ENCODE measurements around the gene AHNAK.
A peak's percentile ranks its signal among the peaks of the same experiment; 100 is the strongest.
"Not testable (repeated sequence)": the region's sequence is repeated elsewhere in the genome, so short reads cannot be mapped to it uniquely, and the experiment has no call there.

AHNAK gene

DNA sequence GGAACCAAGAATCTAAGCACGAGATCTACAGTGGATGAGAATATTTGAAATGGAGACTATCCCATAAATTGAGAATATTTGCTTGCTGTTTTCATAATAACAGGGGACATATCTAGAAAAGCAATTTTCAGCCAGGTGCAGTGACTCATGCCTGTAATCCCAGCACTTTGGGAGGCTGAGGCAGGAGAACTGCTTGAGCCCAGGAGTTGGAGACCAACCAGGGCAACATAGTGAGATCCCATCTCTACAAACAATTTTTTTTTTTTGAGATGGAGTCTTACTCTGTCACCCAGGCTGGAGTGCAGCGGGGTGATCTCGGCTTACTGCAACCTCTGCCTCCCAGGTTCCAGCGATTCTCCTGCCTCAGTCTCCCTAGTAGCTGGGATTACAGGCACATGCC lies 35.1 kb upstream of the AHNAK start:
- not testable (repeated sequence) for H3K4me1 ChIP-seq (ENCODE audit: control insufficient read depth in 2 of 2, insufficient read depth in 2 of 2, low read length in 2 of 2); H3K4me3 ChIP-seq (ENCODE audit: low read length in 2 of 2); H3K27me3 ChIP-seq (ENCODE audit: control insufficient read depth in 2 of 2, insufficient read depth in 2 of 2, low read length in 2 of 2); H3K27ac ChIP-seq (ENCODE audit: low read depth in 2 of 2, low read length in 2 of 2); H3K9ac ChIP-seq (ENCODE audit: low read depth in 1 of 2, low read length in 2 of 2); H3K9me3 ChIP-seq (ENCODE audit: control insufficient read depth in 2 of 2, low read length in 2 of 2)
- H3K36me3 ChIP-seq (ENCODE audit: control insufficient read depth in 2 of 2, insufficient read depth in 2 of 2, low read length in 2 of 2) = peaks cover 18 to 30% of the 10 kb centered on the region in 2 donors

GRCh38 chr11:62580959-62581715 lies 34.5 kb upstream of the AHNAK start:
- Histone ChIP-seq H3K27ac (ENCODE audit: low read depth in 2 of 2, low read length in 2 of 2) (no peak overlapping the region), H3K9ac (ENCODE audit: low read depth in 1 of 2, low read length in 2 of 2) (no peak overlapping the region), H3K9me3 (ENCODE audit: control insufficient read depth in 2 of 2, low read length in 2 of 2) (no peaks in the 10 kb centered on the region), H3K27me3 (ENCODE audit: control insufficient read depth in 2 of 2, insufficient read depth in 2 of 2, low read length in 2 of 2) (no peaks in the 10 kb centered on the region), H3K4me1 (ENCODE audit: control insufficient read depth in 2 of 2, insufficient read depth in 2 of 2, low read length in 2 of 2) (peaks cover 0 to 5% of the 10 kb centered on the region in 2 donors), H3K4me3 (ENCODE audit: low read length in 2 of 2) (no peak overlapping the region), H3K36me3 (ENCODE audit: control insufficient read depth in 2 of 2, insufficient read depth in 2 of 2, low read length in 2 of 2) (peaks cover 18 to 33% of the 10 kb centered on the region in 2 donors)

DNA sequence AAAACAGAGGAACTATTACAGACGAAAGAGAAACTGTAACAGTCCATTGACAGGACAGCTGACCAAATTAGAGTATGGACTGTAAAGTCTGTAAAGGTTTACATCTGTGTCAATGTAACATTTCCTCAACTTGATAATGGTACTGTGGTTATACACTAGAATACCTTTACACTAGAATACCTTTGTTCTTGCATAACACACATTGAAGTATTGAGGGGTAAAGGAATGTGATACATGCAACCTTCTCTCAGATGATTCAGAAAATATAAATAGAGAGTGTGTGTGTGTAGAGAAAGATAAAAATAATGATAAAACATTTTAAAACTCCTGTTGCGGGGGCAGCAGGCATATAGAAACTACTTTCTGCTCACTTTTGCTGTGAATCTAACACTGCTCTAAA lies 32.6 kb upstream of the AHNAK start:
- no peak overlapping the region for H3K9ac ChIP-seq (ENCODE audit: low read depth in 1 of 2, low read length in 2 of 2)
- H3K9me3 ChIP-seq (ENCODE audit: control insufficient read depth in 2 of 2, low read length in 2 of 2) = no peaks in the 10 kb centered on the region
- H3K4me1 ChIP-seq (ENCODE audit: control insufficient read depth in 2 of 2, insufficient read depth in 2 of 2, low read length in 2 of 2) = peaks cover 15 to 19% of the 10 kb centered on the region in 2 donors
- H3K27ac ChIP-seq (ENCODE audit: low read depth in 2 of 2, low read length in 2 of 2) = no peak overlapping the region
- H3K36me3 ChIP-seq (ENCODE audit: control insufficient read depth in 2 of 2, insufficient read depth in 2 of 2, low read length in 2 of 2) = peaks cover 15 to 35% of the 10 kb centered on the region in 2 donors
- no peaks in the 10 kb centered on the region for H3K27me3 ChIP-seq (ENCODE audit: control insufficient read depth in 2 of 2, insufficient read depth in 2 of 2, low read length in 2 of 2)
- no peak overlapping the region for H3K4me3 ChIP-seq (ENCODE audit: low read length in 2 of 2)

- Histone ChIP-seq H3K36me3 (ENCODE audit: control insufficient read depth in 2 of 2, insufficient read depth in 2 of 2, low read length in 2 of 2) (peaks cover 15 to 35% of the 10 kb centered on the region in 2 donors), H3K9me3 (ENCODE audit: control insufficient read depth in 2 of 2, low read length in 2 of 2) (no peaks in the 10 kb centered on the region), H3K4me1 (ENCODE audit: control insufficient read depth in 2 of 2, insufficient read depth in 2 of 2, low read length in 2 of 2) (peaks cover 15 to 19% of the 10 kb centered on the region in 2 donors), H3K27ac (ENCODE audit: low read depth in 2 of 2, low read length in 2 of 2) (no peak overlapping the region), H3K4me3 (ENCODE audit: low read length in 2 of 2) (no peak overlapping the region), H3K27me3 (ENCODE audit: control insufficient read depth in 2 of 2, insufficient read depth in 2 of 2, low read length in 2 of 2) (no peaks in the 10 kb centered on the region), H3K9ac (ENCODE audit: low read depth in 1 of 2, low read length in 2 of 2) (no peak overlapping the region)
Observed at GRCh38 chr11:62578541-62578940, 31.9 kb upstream of the AHNAK start.

- H3K36me3 ChIP-seq (ENCODE audit: control insufficient read depth in 2 of 2, insufficient read depth in 2 of 2, low read length in 2 of 2) = peaks cover 15 to 35% of the 10 kb centered on the region in 2 donors
- H3K4me3 ChIP-seq (ENCODE audit: low read length in 2 of 2) = no peak overlapping the region
- H3K9me3 ChIP-seq (ENCODE audit: control insufficient read depth in 2 of 2, low read length in 2 of 2) = no peaks in the 10 kb centered on the region
- H3K9ac ChIP-seq (ENCODE audit: low read depth in 1 of 2, low read length in 2 of 2) = no peak overlapping the region
- peak overlapping the region; percentile 41 to 53 for H3K27ac ChIP-seq (ENCODE audit: low read depth in 2 of 2, low read length in 2 of 2)
- peaks cover 23 to 26% of the 10 kb centered on the region in 2 donors for H3K4me1 ChIP-seq (ENCODE audit: control insufficient read depth in 2 of 2, insufficient read depth in 2 of 2, low read length in 2 of 2)
- H3K27me3 ChIP-seq (ENCODE audit: control insufficient read depth in 2 of 2, insufficient read depth in 2 of 2, low read length in 2 of 2) = no peaks in the 10 kb centered on the region
Observed at GRCh38 chr11:62577046-62577714, 30.6 kb upstream of the AHNAK start.

GRCh38 chr11:62575837-62576236 lies 29.2 kb upstream of the AHNAK start:
- Histone ChIP-seq H3K4me1 (ENCODE audit: control insufficient read depth in 2 of 2, insufficient read depth in 2 of 2, low read length in 2 of 2) (peaks cover 26 to 27% of the 10 kb centered on the region in 2 donors), H3K36me3 (ENCODE audit: control insufficient read depth in 2 of 2, insufficient read depth in 2 of 2, low read length in 2 of 2) (peaks cover 22 to 38% of the 10 kb centered on the region in 2 donors), H3K27me3 (ENCODE audit: control insufficient read depth in 2 of 2, insufficient read depth in 2 of 2, low read length in 2 of 2) (no peaks in the 10 kb centered on the region), H3K9ac (ENCODE audit: low read depth in 1 of 2, low read length in 2 of 2) (peak overlapping the region; percentile 95), H3K4me3 (ENCODE audit: low read length in 2 of 2) (peak overlapping the region in 1 of 2 donors; percentile 93), H3K27ac (ENCODE audit: low read depth in 2 of 2, low read length in 2 of 2) (peak overlapping the region in 1 of 2 donors; percentile 93), H3K9me3 (ENCODE audit: control insufficient read depth in 2 of 2, low read length in 2 of 2) (no peaks in the 10 kb centered on the region)

GRCh38 chr11:62575156-62575555 lies 28.6 kb upstream of the AHNAK start:
- H3K27me3 ChIP-seq (ENCODE audit: control insufficient read depth in 2 of 2, insufficient read depth in 2 of 2, low read length in 2 of 2) = no peaks in the 10 kb centered on the region
- H3K36me3 ChIP-seq (ENCODE audit: control insufficient read depth in 2 of 2, insufficient read depth in 2 of 2, low read length in 2 of 2) = peaks cover 26 to 41% of the 10 kb centered on the region in 2 donors
- H3K4me1 ChIP-seq (ENCODE audit: control insufficient read depth in 2 of 2, insufficient read depth in 2 of 2, low read length in 2 of 2) = peaks cover 26 to 27% of the 10 kb centered on the region in 2 donors
- no peaks in the 10 kb centered on the region for H3K9me3 ChIP-seq (ENCODE audit: control insufficient read depth in 2 of 2, low read length in 2 of 2)
- H3K27ac ChIP-seq (ENCODE audit: low read depth in 2 of 2, low read length in 2 of 2) = peak overlapping the region; percentile 91 to 93
- H3K4me3 ChIP-seq (ENCODE audit: low read length in 2 of 2) = peak overlapping the region; percentile 71 to 93
- H3K9ac ChIP-seq (ENCODE audit: low read depth in 1 of 2, low read length in 2 of 2) = peak overlapping the region; percentile 95

DNA sequence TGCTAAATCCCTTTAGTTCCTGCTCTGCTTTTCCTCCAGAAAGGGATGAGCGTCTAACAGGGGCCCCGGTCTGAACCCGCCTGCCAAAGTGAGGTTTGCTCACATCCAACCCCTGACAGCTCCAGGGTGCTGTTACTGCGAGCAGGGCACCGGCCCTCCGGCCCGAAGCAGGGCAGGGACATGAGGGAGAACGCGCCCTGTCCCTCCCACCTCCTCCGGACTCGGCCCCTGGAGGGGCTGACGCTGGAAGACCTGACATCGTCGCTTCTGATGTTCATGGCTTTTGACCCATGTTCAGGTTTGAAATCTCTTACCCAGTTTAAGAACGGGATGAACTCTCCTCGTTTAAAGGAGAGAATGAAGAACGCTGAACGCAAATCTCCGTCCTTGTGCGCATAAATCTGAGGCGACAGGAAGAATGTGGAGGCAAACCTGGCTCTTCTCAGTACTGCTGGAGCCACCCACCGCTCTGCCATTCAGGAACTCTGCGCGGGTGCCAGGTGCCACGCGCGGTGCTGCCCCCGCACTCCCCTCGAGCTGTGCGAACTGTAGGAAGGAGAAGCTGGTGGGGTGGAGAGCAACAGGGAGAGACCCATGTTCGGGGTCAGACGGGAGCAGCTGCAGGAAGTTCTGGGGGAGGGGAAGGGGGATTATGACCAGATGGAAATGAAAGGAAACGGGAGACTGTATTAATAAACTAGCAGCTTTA lies 27.9 kb upstream of the AHNAK start:
- Histone ChIP-seq H3K9ac (ENCODE audit: low read depth in 1 of 2, low read length in 2 of 2) (peak overlapping the region; percentile 95), H3K4me1 (ENCODE audit: control insufficient read depth in 2 of 2, insufficient read depth in 2 of 2, low read length in 2 of 2) (peaks cover 26 to 27% of the 10 kb centered on the region in 2 donors), H3K27ac (ENCODE audit: low read depth in 2 of 2, low read length in 2 of 2) (peak overlapping the region; percentile 91 to 93), H3K36me3 (ENCODE audit: control insufficient read depth in 2 of 2, insufficient read depth in 2 of 2, low read length in 2 of 2) (peaks cover 31 to 41% of the 10 kb centered on the region in 2 donors), H3K27me3 (ENCODE audit: control insufficient read depth in 2 of 2, insufficient read depth in 2 of 2, low read length in 2 of 2) (no peaks in the 10 kb centered on the region), H3K4me3 (ENCODE audit: low read length in 2 of 2) (peak overlapping the region; percentile 71 to 93), H3K9me3 (ENCODE audit: control insufficient read depth in 2 of 2, low read length in 2 of 2) (no peaks in the 10 kb centered on the region)

- peaks cover 26 to 27% of the 10 kb centered on the region in 2 donors for H3K4me1 ChIP-seq (ENCODE audit: control insufficient read depth in 2 of 2, insufficient read depth in 2 of 2, low read length in 2 of 2)
Observed at GRCh38 chr11:62573592-62574362, 27.2 kb upstream of the AHNAK start, which contains the start of gene EEF1G. Gene EEF1G (minus strand): TSS chr11:62573891. CDS start chr11:62573842, 49 bp downstream.

More at GRCh38 chr11:62573592-62574362, 27.2 kb upstream of the AHNAK start, which contains the start of gene EEF1G:
- peak within 1 kb of the TSS; percentile 71 to 97 for H3K4me3 ChIP-seq (ENCODE audit: low read length in 2 of 2)
- peak within 1 kb of the TSS; percentile 95 for H3K9ac ChIP-seq (ENCODE audit: low read depth in 1 of 2, low read length in 2 of 2)
- H3K9me3 ChIP-seq (ENCODE audit: control insufficient read depth in 2 of 2, low read length in 2 of 2) = no peaks in the 10 kb centered on the region
- peak within 1 kb of the TSS; percentile 91 to 93 for H3K27ac ChIP-seq (ENCODE audit: low read depth in 2 of 2, low read length in 2 of 2)
- H3K27me3 ChIP-seq (ENCODE audit: control insufficient read depth in 2 of 2, insufficient read depth in 2 of 2, low read length in 2 of 2) = no peaks in the 10 kb centered on the region
- peaks cover 31 to 46% of the 10 kb centered on the region in 2 donors for H3K36me3 ChIP-seq (ENCODE audit: control insufficient read depth in 2 of 2, insufficient read depth in 2 of 2, low read length in 2 of 2)

Data from mucosa of rectum (tissue), 2 donors.